ENCODE measurements around the gene ZNF808.

The ZNF808 gene

GRCh38 chr19:52602941-52603340 lies 75.5 kb downstream of the ZNF808 start:
- in situ Hi-C loops (cut with MboI; ENCODE audit: low sequenced_read_pairs, unreplicated experiment) = no loop called here
- DNase-seq (ENCODE audit: low spot score) = no peak
- no peak for TF ChIP-seq CTCF (IDR thresholded peaks at IDR 0.05; ENCODE audit: borderline replicate concordance, control extremely low read depth, extremely low read depth, insufficient read depth, missing control alignments)

GRCh38 chr19:52603558-52604207 lies 76.2 kb downstream of the ZNF808 start:
- TF ChIP-seq CTCF (IDR thresholded peaks at IDR 0.05; ENCODE audit: borderline replicate concordance, control extremely low read depth, extremely low read depth, insufficient read depth, missing control alignments) = no peak
- no peak for DNase-seq (ENCODE audit: low spot score)
- in situ Hi-C loops (cut with MboI; ENCODE audit: low sequenced_read_pairs, unreplicated experiment) = no loop called here
